ENCODE data around the gene PDK1. TPM values are rescaled to one million over a fixed set of nuclear protein-coding genes. Genes with fewer than 3 reads are reported as not detected.

The PDK1 gene
- total RNA-seq (2022; extraction: Qiagen RNA extraction) = 1.8 to 4.4 TPM (median 3.4 TPM) in 5 replicates

DNA sequence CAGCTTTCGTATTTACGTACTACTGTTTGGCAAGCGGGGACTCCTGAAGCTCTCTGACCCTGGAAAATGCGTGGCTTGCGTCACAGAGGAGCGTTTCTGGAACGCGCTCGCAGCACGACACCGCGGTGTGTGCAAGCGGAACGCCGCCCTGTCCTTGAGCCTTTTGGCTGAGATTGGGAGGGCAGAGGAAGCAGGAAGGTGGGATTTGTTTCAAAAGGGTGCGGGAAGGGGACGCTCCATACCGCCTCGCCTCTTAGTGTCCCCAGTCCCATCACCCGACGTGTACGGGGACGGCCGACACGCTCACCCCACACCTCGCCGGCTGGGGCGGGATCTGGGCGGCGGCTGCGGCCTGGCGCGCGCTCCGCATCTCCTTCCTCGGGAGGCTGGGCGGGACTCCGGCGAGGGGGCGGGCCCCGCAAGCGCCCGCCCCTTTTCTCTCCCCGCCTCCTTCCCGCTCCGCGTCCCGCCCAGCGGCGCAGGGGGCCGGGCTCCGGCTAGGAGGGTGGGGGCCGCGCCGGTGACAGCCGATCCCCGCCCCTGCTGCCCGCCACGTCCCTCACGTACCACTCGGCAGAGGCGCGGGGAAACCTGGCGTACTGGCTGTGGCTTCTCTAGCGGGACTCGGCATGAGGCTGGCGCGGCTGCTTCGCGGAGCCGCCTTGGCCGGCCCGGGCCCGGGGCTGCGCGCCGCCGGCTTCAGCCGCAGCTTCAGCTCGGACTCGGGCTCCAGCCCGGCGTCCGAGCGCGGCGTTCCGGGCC, at the start of gene PDK1:
Gene PDK1, plus strand, starts transcription at position 569 of the 762 bp plus-strand sequence. Its CDS starts 61 bp downstream, at position 630.

Other genes starting within 250 kb of the PDK1 start
- gene ITGA6, start 128.5 kb upstream of the PDK1 start, total RNA-seq (2022; extraction: Qiagen RNA extraction) = 35.4 to 48.1 TPM (median 44.9 TPM) in 5 replicates
- 0.14 to 0.54 TPM (median 0.20 TPM) in 5 replicates for gene RAPGEF4, start 179.8 kb downstream of the PDK1 start, total RNA-seq (2022; extraction: Qiagen RNA extraction)